H1 (cell line): Measurements from ENCODE around the gene NRXN3. TPM values are rescaled to one million over a fixed set of nuclear protein-coding genes. Genes with fewer than 3 reads are reported as not detected.

Source experiments
- ATF3 ChIP-seq: IDR thresholded peaks from 2 replicates; pipeline ENCODE4 v1.6.1; 2011; ENCODE audit warnings: low read depth, mild to moderate bottlenecking, low read length; ENCODE audit not compliant: insufficient read depth
- BACH1 ChIP-seq: IDR thresholded peaks from 2 replicates; pipeline ENCODE4 v1.6.1; 2012; ENCODE audit warnings: low read length, improper control_type of control experiment
- BCL11A ChIP-seq, 2 experiments: IDR thresholded peaks; one replicate each; pipeline ENCODE4 v1.6.1; 2011; ENCODE audit warnings: low read depth in 2 of 2, low read length in 2 of 2, mild to moderate bottlenecking in 2 of 2
- EP300 ChIP-seq, 2 experiments: IDR thresholded peaks; 1 replicate in 1 of 2; 2 replicates in 1 of 2; pipeline ENCODE4 v1.6.1; 2011 to 2012; ENCODE audit warnings: low read depth in 2 of 2, low read length in 2 of 2, mild to moderate bottlenecking in 2 of 2, borderline replicate concordance in 1 of 2, inconsistent platforms in 1 of 2, moderate library complexity in 1 of 2
- GABPA ChIP-seq: IDR thresholded peaks from 2 replicates; pipeline ENCODE4 v1.6.1; 2011; ENCODE audit warnings: mild to moderate bottlenecking, low read length, moderate library complexity, borderline replicate concordance; ENCODE audit not compliant: insufficient read depth
- GTF2F1 ChIP-seq: IDR thresholded peaks from 2 replicates; pipeline ENCODE4 v1.6.1; 2012; ENCODE audit warnings: low read depth, low read length, improper control_type of control experiment, borderline replicate concordance
- HDAC6 ChIP-seq: IDR thresholded peaks from one replicate; pipeline ENCODE4 v1.7.1; 2012; ENCODE audit warnings: low read depth, mild to moderate bottlenecking, inconsistent platforms, low read length, moderate library complexity
- JUN ChIP-seq: IDR thresholded peaks from 2 replicates; pipeline ENCODE4 v1.6.1; 2011; ENCODE audit warnings: low read depth, mild to moderate bottlenecking, improper control_type of control experiment, low read length
- JUND ChIP-seq: IDR thresholded peaks from 2 replicates; pipeline ENCODE4 v1.6.1; 2011; ENCODE audit warnings: mild to moderate bottlenecking, improper control_type of control experiment, low read length
- KDM1A ChIP-seq: fragments of 200-600, 300-600 bp; sonication (generic); IDR thresholded peaks from 2 replicates; pipeline ENCODE4 v1.7.1; 2016; ENCODE audit warnings: mild to moderate bottlenecking, low read length, borderline replicate concordance
- KDM4A ChIP-seq: IDR thresholded peaks from one replicate; pipeline ENCODE4 v1.7.1; 2012; ENCODE audit warnings: low read depth, mild to moderate bottlenecking, moderate library complexity, low read length, inconsistent platforms; ENCODE audit not compliant: severe bottlenecking
- MAFK ChIP-seq: IDR thresholded peaks from 2 replicates; pipeline ENCODE4 v1.6.1; 2012; ENCODE audit warnings: low read depth, mild to moderate bottlenecking, improper control_type of control experiment, low read length
- NRF1 ChIP-seq: IDR thresholded peaks from 2 replicates; pipeline ENCODE4 v1.6.1; 2011; ENCODE audit warnings: mild to moderate bottlenecking, low read depth, low read length, improper control_type of control experiment
- RAD21 ChIP-seq, 2 experiments: IDR thresholded peaks in 1 of 2; conservative IDR thresholded peaks in 1 of 2; 2 replicates each; pipeline ENCODE4 v1.6.1; 2011; ENCODE audit warnings: low read depth in 2 of 2, low read length in 2 of 2, improper control_type of control experiment in 1 of 2, inconsistent platforms in 1 of 2, mild to moderate bottlenecking in 1 of 2, moderate library complexity in 1 of 2
- SIN3A ChIP-seq, 2 experiments: IDR thresholded peaks in 1 of 2; conservative IDR thresholded peaks in 1 of 2; 2 replicates each; pipeline ENCODE4 v1.6.1; 2011 to 2012; ENCODE audit warnings: low read length in 2 of 2, improper control_type of control experiment in 1 of 2, low read depth in 1 of 2, mild to moderate bottlenecking in 1 of 2
- SIRT6 ChIP-seq: IDR thresholded peaks from one replicate; pipeline ENCODE4 v1.7.1; 2012; ENCODE audit warnings: low read length, inconsistent platforms
- SP1 ChIP-seq: IDR thresholded peaks from 2 replicates; pipeline ENCODE4 v1.6.1; 2011; ENCODE audit warnings: low read depth, low read length
- SP4 ChIP-seq: IDR thresholded peaks from 2 replicates; pipeline ENCODE4 v1.6.1; 2012; ENCODE audit warnings: low read length, inconsistent platforms
- SUZ12 ChIP-seq: fragments of 200-600 bp; sonication (generic); IDR thresholded peaks from 2 replicates; pipeline ENCODE4 v1.6.1; 2012; ENCODE audit warnings: mild to moderate bottlenecking, inconsistent platforms, low read length, moderate library complexity, mixed read lengths
- TAF7 ChIP-seq: optimal IDR thresholded peaks from 2 replicates; pipeline ENCODE3; 2011; ENCODE audit warnings: low read depth, mild to moderate bottlenecking, inconsistent platforms, low read length, moderate library complexity, borderline replicate concordance
- TBP ChIP-seq: IDR thresholded peaks from 2 replicates; pipeline ENCODE4 v1.6.1; 2011; ENCODE audit warnings: low read depth, low read length, improper control_type of control experiment
- TCF12 ChIP-seq: IDR thresholded peaks from 2 replicates; pipeline ENCODE4 v1.6.1; 2011; ENCODE audit warnings: low read depth, mild to moderate bottlenecking, low read length
- TEAD4 ChIP-seq: IDR thresholded peaks from 2 replicates; pipeline ENCODE4 v1.6.1; 2012; ENCODE audit warnings: low read depth, low read length, inconsistent platforms, mixed read lengths
- ZNF274 ChIP-seq: IDR thresholded peaks from 2 replicates; pipeline ENCODE4 v1.7.0; 2012; ENCODE audit warnings: low read length, borderline replicate concordance; ENCODE audit errors: extremely low read depth
- polyA plus RNA-seq, 7 experiments: library from polyadenylated mRNA; depleted of rRNA in 3 of 7; stranded (reverse) in 5 of 7; unstranded in 2 of 7; fragments of >200 nt in 5 of 7; fragments of 200-250 nt in 2 of 7; gene quantifications; 1 replicate in 5 of 7; 2 replicates in 1 of 7; 4 replicates in 1 of 7; pipeline versions ENCODE4 v1.2.1 to v1.2.3, GENCODE V29; 2011 to 2013; ENCODE audit warnings: missing spikeins in 2 of 7, mixed read lengths in 2 of 7
- total RNA-seq: library from RNA; stranded (reverse); fragmentation: NEBNext Ultra II Directional; extraction: Animal tissue kit (Norgen Biotek cat#: 25700); gene quantifications from 2 replicates; pipeline ENCODE4 v1.2.1, GENCODE V29; 2021

NRXN3 gene
- total and polyA plus RNA-seq, 2 of the 8 experiments (the other 6 are each of a cell fraction or from before 2014, with no cell fraction given), result 2.6 to 4.1 TPM

- peak; percentile 21; the same call in 1 of the 2 replicates for TF ChIP-seq KDM1A
- no peak for TF ChIP-seq SP1
- no peak for TF ChIP-seq BCL11A (IDR thresholded peaks at IDR 0.05; ENCODE audit: low read depth in 2 of 2, low read length in 2 of 2)
- no peak for TF ChIP-seq GABPA
- TF ChIP-seq EP300 (IDR thresholded peaks at IDR 0.05; ENCODE audit: borderline replicate concordance in 1 of 2, low read depth in 2 of 2, low read length in 2 of 2), result no peak
- no peak for TF ChIP-seq HDAC6
- peak; percentile 16; the same call in 1 of the 2 replicates for TF ChIP-seq JUND
- TF ChIP-seq MAFK, result no peak
- no peak for TF ChIP-seq SIRT6
- TF ChIP-seq ATF3, result no peak
- no peak for TF ChIP-seq ZNF274
- TF ChIP-seq TBP, result peak; percentile 88
- TF ChIP-seq BACH1, result no peak
- TF ChIP-seq TEAD4, result no peak; the same call in none of the 2 replicates
- no peak; a peak in 1 of 4 replicates for TF ChIP-seq SIN3A (conservative IDR thresholded peaks at IDR 0.05 in 1 of 2, IDR thresholded peaks at IDR 0.05 in 1 of 2; ENCODE audit: low read depth in 1 of 2, low read length in 2 of 2)
- peak; percentile 86 for TF ChIP-seq KDM4A
- TF ChIP-seq SP4, result no peak
- TF ChIP-seq JUN, result no peak
- TF ChIP-seq GTF2F1, result no peak
- peak; percentile 40 for TF ChIP-seq TAF7
- TF ChIP-seq RAD21 (IDR thresholded peaks at IDR 0.05 in 1 of 2, conservative IDR thresholded peaks at IDR 0.05 in 1 of 2; ENCODE audit: low read depth in 2 of 2, low read length in 2 of 2), result no peak; a peak in 1 of 4 replicates
- no peak for TF ChIP-seq TCF12
- TF ChIP-seq SUZ12, result no peak; the same call in 1 of the 2 replicates
- no peak for TF ChIP-seq NRF1
Measured at GRCh38 chr14:79278798-79279644, 1108.8 kb downstream of the NRXN3 start (continued).
